A549 (cell line): ENCODE data around the gene SYNPO2L. TPM values are rescaled to one million over a fixed set of nuclear protein-coding genes. Genes with fewer than 3 reads are reported as not detected.
"Not testable (repeated sequence)": the region's sequence is repeated elsewhere in the genome, so short reads cannot be mapped to it uniquely, and the experiment has no call there.

Source experiments
- ATAC-seq, 2 experiments: fragments of 200-7000 bp in 1 of 2; fragments of >200 bp in 1 of 2; cut with Nextera tagmentation in 1 of 2; cut with Tn5 transposase in 1 of 2; 3 replicates each; pipeline versions ENCODE4 v1.8.0 to v1.9.1; 2018 to 2020; ENCODE audit warnings: mild to moderate bottlenecking in 1 of 2, moderate library complexity in 1 of 2
- CTCF ChIA-PET: fragments of 300-600 bp; sonication (Branson Sonifier 250); formaldehyde crosslinking; extraction: SDS; loops from one replicate; lab custom pipeline; 2021; ENCODE audit warnings: antibody characterized with exemption, inconsistent platforms; lab: Yijun Ruan, JAX
- POLR2A ChIA-PET: fragments of 350-600 bp; formaldehyde crosslinking; extraction: SDS; loops from one replicate; lab custom pipeline; 2021; ENCODE audit warnings: antibody characterized with exemption, inconsistent platforms; lab: Yijun Ruan, JAX
- DNase-seq, 2 experiments: peaks; one replicate each; pipeline versions ENCODE4 v3.0.0 to v3.0.0-alpha.2; 2011 to 2016; ENCODE audit warnings: low read depth in 1 of 2, low spot score in 1 of 2
- FAIRE-seq: peaks from 2 replicates; lab custom pipeline; 2011; peaks lifted over from hg19 to GRCh38; lab: Jason Lieb, UNC
- H3K27ac ChIP-seq, 2 experiments: fragments of >200 bp; sonication (Bioruptor Twin); formaldehyde crosslinking; 3 replicates each; pipeline ENCODE4 v1.5.1; 2016 to 2017
- H3K4me1 ChIP-seq: fragments of >200 bp; sonication (Bioruptor Twin); formaldehyde crosslinking; 3 replicates; pipeline ENCODE4 v1.6.1; 2016
- H3K4me2 ChIP-seq: fragments of >200 bp; sonication (Bioruptor Twin); formaldehyde crosslinking; 3 replicates; pipeline ENCODE4 v1.6.1; 2016
- H3K4me3 ChIP-seq: fragments of >200 bp; sonication (Bioruptor Twin); formaldehyde crosslinking; 3 replicates; pipeline ENCODE4 v1.5.1; 2016
- H3K9me3 ChIP-seq: fragments of >200 bp; sonication (Bioruptor Twin); formaldehyde crosslinking; 3 replicates; pipeline ENCODE4 v1.6.1; 2016
- CEBPB ChIP-seq, 2 experiments: fragments of >200 bp in 1 of 2; sonication (Bioruptor Twin) in 1 of 2; formaldehyde crosslinking in 1 of 2; IDR thresholded peaks; 2 replicates each; pipeline ENCODE4 v1.6.1; 2012 to 2016
- CHD2 ChIP-seq: fragments of 150-350 bp; IDR thresholded peaks from 2 replicates; pipeline ENCODE4 v1.6.1; 2014; ENCODE audit warnings: low read length; ENCODE audit not compliant: partially characterized antibody
- EHF ChIP-seq: fragments of 250-450 bp; sonication (Bioruptor Pico); IDR thresholded peaks from 2 replicates; pipeline ENCODE4 v1.5.0; 2020; ENCODE audit warnings: mild to moderate bottlenecking
- EP300 ChIP-seq, 2 experiments: fragments of >200 bp; sonication (Bioruptor Twin); formaldehyde crosslinking; IDR thresholded peaks; 2 replicates in 1 of 2; 3 replicates in 1 of 2; pipeline ENCODE4 v1.6.1; 2016 to 2017
- KDM5A ChIP-seq: fragments of 200-600 bp; sonication (generic); IDR thresholded peaks from 2 replicates; pipeline ENCODE4 v1.6.1; 2016; ENCODE audit warnings: antibody characterized with exemption, mild to moderate bottlenecking
- MAZ ChIP-seq: fragments of 150-350 bp; IDR thresholded peaks from 2 replicates; pipeline ENCODE4 v1.6.1; 2014; ENCODE audit warnings: antibody characterized with exemption, low read depth, low read length, borderline replicate concordance
- MYC ChIP-seq: IDR thresholded peaks from 2 replicates; pipeline ENCODE4 v1.6.1; 2012; ENCODE audit warnings: mild to moderate bottlenecking, inconsistent platforms, low read length, improper control_type of control experiment, borderline replicate concordance
- NFE2L2 ChIP-seq: fragments of 150-350 bp; conservative IDR thresholded peaks from 2 replicates; pipeline ENCODE4 v1.6.1; 2014; ENCODE audit warnings: low read length
- RFX5 ChIP-seq: fragments of 450-650 bp; IDR thresholded peaks from 2 replicates; pipeline ENCODE4 v1.7.1; 2014; ENCODE audit warnings: antibody characterized with exemption, mild to moderate bottlenecking, moderate library complexity
- ZFP36 ChIP-seq: fragments of 450-650 bp; IDR thresholded peaks from 2 replicates; pipeline ENCODE4 v1.6.1; 2014; ENCODE audit warnings: borderline replicate concordance; ENCODE audit not compliant: partially characterized antibody
- WGBS: methylation state at CpG from one replicate; pipeline ENCODE4 v1.1.6; 2017; ENCODE audit errors: missing lambda C conversion rate; 5-methylcytosine and 5-hydroxymethylcytosine counted together
- polyA minus RNA-seq: library from RNA; depleted of rRNA, polyadenylated mRNA; stranded (reverse); fragments of >200 nt; gene quantifications from 2 replicates; pipeline ENCODE4 v1.2.3, GENCODE V29; 2011; rRNA and poly(A)+ RNA removed
- polyA plus RNA-seq, 4 experiments: library from polyadenylated mRNA; depleted of rRNA in 3 of 4; stranded (reverse); fragments of >200 nt; fragmentation: RNase III in 1 of 4; extraction: RNeasy Plus Mini Kit Qiagen cat#74134 plus additional on column Dnase treatment in 1 of 4; gene quantifications; 2 replicates in 3 of 4; 3 replicates in 1 of 4; pipeline ENCODE4 v1.2.3, GENCODE V29; 2011 to 2017

Gene SYNPO2L, protein sequence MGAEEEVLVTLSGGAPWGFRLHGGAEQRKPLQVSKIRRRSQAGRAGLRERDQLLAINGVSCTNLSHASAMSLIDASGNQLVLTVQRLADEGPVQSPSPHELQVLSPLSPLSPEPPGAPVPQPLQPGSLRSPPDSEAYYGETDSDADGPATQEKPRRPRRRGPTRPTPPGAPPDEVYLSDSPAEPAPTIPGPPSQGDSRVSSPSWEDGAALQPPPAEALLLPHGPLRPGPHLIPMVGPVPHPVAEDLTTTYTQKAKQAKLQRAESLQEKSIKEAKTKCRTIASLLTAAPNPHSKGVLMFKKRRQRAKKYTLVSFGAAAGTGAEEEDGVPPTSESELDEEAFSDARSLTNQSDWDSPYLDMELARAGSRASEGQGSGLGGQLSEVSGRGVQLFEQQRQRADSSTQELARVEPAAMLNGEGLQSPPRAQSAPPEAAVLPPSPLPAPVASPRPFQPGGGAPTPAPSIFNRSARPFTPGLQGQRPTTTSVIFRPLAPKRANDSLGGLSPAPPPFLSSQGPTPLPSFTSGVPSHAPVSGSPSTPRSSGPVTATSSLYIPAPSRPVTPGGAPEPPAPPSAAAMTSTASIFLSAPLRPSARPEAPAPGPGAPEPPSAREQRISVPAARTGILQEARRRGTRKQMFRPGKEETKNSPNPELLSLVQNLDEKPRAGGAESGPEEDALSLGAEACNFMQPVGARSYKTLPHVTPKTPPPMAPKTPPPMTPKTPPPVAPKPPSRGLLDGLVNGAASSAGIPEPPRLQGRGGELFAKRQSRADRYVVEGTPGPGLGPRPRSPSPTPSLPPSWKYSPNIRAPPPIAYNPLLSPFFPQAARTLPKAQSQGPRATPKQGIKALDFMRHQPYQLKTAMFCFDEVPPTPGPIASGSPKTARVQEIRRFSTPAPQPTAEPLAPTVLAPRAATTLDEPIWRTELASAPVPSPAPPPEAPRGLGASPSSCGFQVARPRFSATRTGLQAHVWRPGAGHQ
- polyA plus RNA-seq (2011; rRNA removed) = not detected in 2 replicates
- polyA plus RNA-seq (2012; cell fraction: cytosol; rRNA removed) = not detected in 2 replicates
- 0.01 TPM in 1 of 2 replicates, not detected in the other for polyA plus RNA-seq (2012; cell fraction: nucleus; rRNA removed)
- polyA plus RNA-seq (2017; fragmentation: RNase III; extraction: RNeasy Plus Mini Kit Qiagen cat#74134 plus additional on column Dnase treatment) = not detected in 3 replicates
- not detected in 2 replicates for polyA minus RNA-seq

DNA sequence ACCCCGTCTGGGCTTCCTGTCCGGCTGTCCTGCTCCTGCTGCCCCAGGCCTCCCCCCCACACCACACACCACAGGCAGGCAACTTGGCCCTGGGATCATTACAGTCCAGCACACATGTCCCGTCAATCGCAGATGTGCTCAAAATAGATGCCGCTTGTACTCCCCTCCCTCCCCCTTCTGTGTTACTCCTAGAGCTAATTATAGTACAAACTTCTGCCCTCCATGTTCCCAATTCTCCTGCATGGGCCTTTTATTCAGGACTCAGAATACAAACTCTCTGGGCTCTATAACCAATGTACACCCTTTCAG, at the start of gene SYNPO2L:
Gene SYNPO2L (minus strand): TSS at position 40 of the 309 bp plus-strand sequence. CDS start 107 bp downstream, outside the sequence.
- ChIA-PET POLR2A (no interaction called here), CTCF (interaction anchor here (0.5 to 2.2 kb wide), 3 partner anchors 12 to 126 kb away, joined by 3 to 9 read pairs (median 5); no protein-coding TSS in a partner anchor)
- no peak for ATAC-seq
- DNase-seq = no peak
- H3K4me3 ChIP-seq = no peak within 1 kb of the TSS
- 0 out of 3 replicates have a peak, but pooled peaks cover under 1% of the 10 kb centered on the region for H3K4me1 ChIP-seq
- WGBS = 95% methylated on average over 5 of the region's 5 CpGs
- no peak within 1 kb of the TSS for H3K4me2 ChIP-seq
- H3K9me3 ChIP-seq = no peaks in the 10 kb centered on the region
- no peak within 1 kb of the TSS for H3K27ac ChIP-seq
- TF ChIP-seq RFX5 (no peak), MYC (no peak), EP300 (IDR thresholded peaks at IDR 0.05) (no peak), MAZ (no peak), EHF (CRISPR knock-in tag) (no peak), NFE2L2 (no peak), ZFP36 (no peak), CEBPB (IDR thresholded peaks at IDR 0.05) (no peak), KDM5A (no peak), CHD2 (no peak)
- FAIRE-seq = no peak

DNA sequence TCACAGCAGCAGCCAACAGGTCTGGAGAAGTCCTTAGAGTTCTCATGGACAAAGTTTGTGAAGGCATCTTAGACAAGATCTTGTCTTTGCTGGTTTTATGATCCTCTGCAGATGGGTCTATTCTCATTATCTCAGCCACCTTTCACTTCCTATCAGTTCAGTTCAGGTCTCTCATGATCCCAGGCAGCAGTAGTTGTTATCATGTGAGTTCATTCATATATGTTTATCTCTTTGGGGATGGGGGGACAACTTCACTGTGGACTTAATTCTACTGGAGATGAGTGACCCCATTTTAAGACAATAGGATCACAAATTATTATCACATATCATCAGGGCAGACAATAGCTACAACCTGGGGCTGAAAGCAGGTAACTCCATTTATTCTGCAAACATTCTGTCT, 48.1 kb upstream of the SYNPO2L start:
- DNase-seq, ATAC-seq, H3K4me3 ChIP-seq, H3K4me1 ChIP-seq, FAIRE-seq, H3K27ac ChIP-seq, CTCF ChIA-PET, POLR2A ChIA-PET, H3K4me2 ChIP-seq, H3K9me3 ChIP-seq: not testable (repeated sequence)

DNA sequence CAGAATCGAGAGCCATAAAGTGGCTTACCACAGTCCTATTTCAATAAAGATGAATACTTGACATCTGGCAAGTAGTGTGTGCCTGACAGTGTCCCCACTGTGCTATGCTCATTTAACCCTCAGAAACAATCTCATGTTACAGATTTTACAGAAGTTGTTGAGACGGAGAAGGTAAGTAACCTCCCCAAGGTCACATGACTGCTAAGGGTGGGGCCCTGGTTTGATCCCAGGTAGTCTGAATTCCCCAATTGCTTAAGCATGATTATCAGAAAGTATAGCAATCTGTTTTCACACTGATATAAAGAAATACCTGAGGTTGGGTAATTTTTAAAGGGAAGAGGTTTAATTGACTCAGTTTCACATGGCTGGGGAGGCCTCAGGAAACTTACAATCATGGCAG, 43.0 kb upstream of the SYNPO2L start:
- FAIRE-seq, DNase-seq, H3K4me2 ChIP-seq, H3K4me1 ChIP-seq, H3K4me3 ChIP-seq, ATAC-seq, H3K9me3 ChIP-seq, CTCF ChIA-PET, H3K27ac ChIP-seq, POLR2A ChIA-PET: not testable (repeated sequence)
- WGBS = 74% methylated on average over 2 of the region's 2 CpGs

DNA sequence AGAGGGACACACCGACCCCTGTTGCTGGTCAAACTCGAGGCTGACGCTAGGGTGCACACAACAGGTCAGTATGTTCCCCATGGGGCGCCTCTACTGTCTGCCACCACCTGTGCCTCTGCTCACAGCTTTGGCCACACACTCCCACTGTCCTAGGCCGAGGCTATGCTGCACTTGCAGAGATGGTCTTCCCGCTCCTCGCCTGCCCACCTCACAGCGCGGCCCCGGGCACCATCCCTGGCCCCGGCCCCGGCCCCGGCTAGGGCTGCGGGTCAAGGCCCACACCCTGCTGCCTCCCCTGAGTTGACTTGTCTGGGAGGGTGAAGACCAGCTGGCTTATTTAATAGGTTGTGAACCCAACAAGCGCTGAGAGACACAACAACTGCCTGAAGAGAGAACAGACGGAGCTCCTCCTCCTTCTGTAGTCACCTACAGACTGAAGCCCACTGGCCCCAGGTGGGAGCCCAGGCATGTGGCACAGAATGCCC, 41.9 kb upstream of the SYNPO2L start, which contains the start of gene AGAP5:
Gene AGAP5 (minus strand): TSS at position 435 of the 485 bp plus-strand sequence. CDS start 354 bp downstream, at position 81.
- H3K4me1 ChIP-seq, FAIRE-seq, H3K4me2 ChIP-seq, DNase-seq, H3K27ac ChIP-seq, CTCF ChIA-PET, H3K4me3 ChIP-seq, POLR2A ChIA-PET, H3K9me3 ChIP-seq, ATAC-seq: not testable (repeated sequence)
- 84% methylated on average over 6 of the region's 16 CpGs for WGBS

DNA sequence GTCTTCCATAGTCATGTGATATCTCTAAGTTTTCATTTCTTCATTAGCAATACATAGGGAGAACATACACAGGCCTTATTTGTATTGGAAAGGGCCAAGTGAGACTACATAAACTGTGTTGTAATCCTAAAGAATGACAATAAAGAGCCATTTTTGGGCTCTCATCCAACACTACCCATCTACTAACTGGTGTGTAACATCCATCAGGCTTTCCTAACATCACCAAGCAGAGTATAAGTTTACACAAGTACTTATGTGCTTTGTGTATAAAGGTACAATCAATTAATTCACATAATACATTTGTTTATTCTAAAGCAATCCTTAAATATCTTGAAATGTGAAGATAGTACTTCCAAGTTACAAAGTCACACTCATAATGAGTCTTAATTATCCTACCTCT, 39.5 kb upstream of the SYNPO2L start:
- H3K9me3 ChIP-seq, FAIRE-seq, H3K4me1 ChIP-seq, H3K4me2 ChIP-seq, H3K27ac ChIP-seq, DNase-seq, H3K4me3 ChIP-seq, ATAC-seq, CTCF ChIA-PET, POLR2A ChIA-PET: not testable (repeated sequence)

DNA sequence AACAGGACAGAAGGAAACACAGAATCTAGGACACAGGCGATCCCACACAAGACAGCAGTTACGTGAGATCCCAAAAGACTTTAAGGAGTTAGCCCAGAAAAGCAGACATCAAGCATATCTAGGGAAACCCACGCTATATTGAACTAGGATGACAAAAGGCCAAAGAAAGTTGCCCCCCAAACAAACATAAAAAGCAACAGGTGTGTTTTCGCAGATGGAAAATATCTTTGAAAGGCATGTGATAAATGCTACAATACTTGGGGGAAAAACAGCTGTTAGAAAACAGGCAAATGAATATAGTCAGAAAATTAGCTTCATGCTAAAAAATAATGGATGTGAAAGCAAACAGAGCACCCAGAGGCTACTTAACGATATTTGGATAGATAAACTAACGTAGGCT, 34.9 kb upstream of the SYNPO2L start:
- H3K4me3 ChIP-seq, FAIRE-seq, CTCF ChIA-PET, H3K4me1 ChIP-seq, POLR2A ChIA-PET, H3K4me2 ChIP-seq, ATAC-seq, H3K9me3 ChIP-seq, H3K27ac ChIP-seq, DNase-seq: not testable (repeated sequence)
- 89% methylated on average over 6 of the region's 6 CpGs for WGBS

DNA sequence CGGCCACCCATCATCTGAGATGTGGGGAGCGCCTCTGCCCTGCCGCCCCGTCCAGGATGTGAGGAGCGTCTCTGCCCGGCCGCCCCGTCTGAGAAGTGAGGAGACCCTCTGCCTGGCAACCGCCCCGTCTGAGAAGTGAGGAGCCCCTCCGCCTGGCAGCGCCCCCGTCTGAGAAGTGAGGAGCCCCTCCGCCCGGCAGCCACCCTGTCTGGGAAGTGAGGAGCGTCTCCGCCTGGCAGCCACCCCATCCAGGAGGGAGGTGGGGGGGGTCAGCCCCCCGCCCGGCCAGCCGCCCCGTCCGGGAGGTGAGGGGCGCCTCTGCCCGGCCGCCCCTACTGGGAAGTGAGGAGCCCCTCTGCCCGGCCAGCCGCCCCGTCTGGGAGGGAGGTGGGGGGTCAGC, 33.8 kb upstream of the SYNPO2L start:
- H3K27ac ChIP-seq, DNase-seq, H3K4me3 ChIP-seq, H3K4me2 ChIP-seq, ATAC-seq, FAIRE-seq, POLR2A ChIA-PET, H3K4me1 ChIP-seq, CTCF ChIA-PET, H3K9me3 ChIP-seq: not testable (repeated sequence)
- no CpG with 5 or more reads among the region's 28 CpGs for WGBS

DNA sequence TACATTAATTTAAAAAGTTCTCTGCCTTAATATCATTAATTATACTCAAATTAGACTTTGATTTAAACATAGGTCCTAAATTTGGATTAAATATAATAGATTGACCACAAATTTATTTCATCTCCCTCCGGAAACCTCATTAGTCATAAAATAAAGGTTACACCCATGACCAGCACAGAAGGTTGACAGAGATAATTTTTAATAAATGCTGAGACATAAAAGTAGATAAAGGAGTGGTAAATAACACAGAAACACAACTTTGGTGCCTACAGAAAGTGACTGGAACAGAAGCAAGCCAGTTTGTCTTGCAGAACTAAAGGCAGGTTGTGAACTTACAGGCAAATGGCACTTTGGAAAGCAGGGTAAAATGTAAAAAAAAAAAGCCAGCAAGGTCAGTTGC, 31.8 kb upstream of the SYNPO2L start:
- H3K9me3 ChIP-seq, CTCF ChIA-PET, H3K4me3 ChIP-seq, FAIRE-seq, H3K4me1 ChIP-seq, ATAC-seq, DNase-seq, H3K27ac ChIP-seq, POLR2A ChIA-PET, H3K4me2 ChIP-seq: not testable (repeated sequence)
- WGBS = 78% methylated on average over 1 of the region's 1 CpG
